ENCODE data around the gene OR1J4. TPM values are rescaled to one million over a fixed set of nuclear protein-coding genes. Genes with fewer than 3 reads are reported as not detected.

OR1J4 gene
- polyA plus RNA-seq, 1 donor (not counting 4 experiments of a cell fraction or from before 2014, with no cell fraction given) = not detected

DNA sequence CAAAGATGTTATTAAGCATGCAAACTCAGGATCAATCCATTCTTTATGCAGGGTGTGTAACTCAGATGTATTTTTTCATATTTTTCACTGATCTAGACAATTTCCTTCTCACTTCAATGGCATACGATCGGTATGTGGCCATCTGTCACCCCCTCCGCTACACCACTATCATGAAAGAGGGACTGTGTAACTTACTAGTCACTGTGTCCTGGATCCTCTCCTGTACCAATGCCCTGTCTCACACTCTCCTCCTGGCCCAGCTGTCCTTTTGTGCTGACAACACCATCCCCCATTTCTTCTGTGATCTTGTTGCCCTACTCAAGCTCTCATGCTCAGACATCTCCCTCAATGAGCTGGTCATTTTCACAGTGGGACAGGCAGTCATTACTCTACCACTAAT lies 435 bp downstream of the OR1J4 start:
- H3K27me3 ChIP-seq (ENCODE audit: control insufficient read depth, extremely low read depth, insufficient read depth, low read length) = no peaks in the 10 kb centered on the region
- FAIRE-seq (no peak), DNase-seq (ENCODE audit: low read depth, low spot score) (no peak)
- TF ChIP-seq CTCF (optimal IDR thresholded peaks at IDR 0.05 in 1 of 3, IDR thresholded peaks at IDR 0.05 in 1 of 3, conservative IDR thresholded peaks at IDR 0.05 in 1 of 3; ENCODE audit: extremely low read depth in 1 of 3, insufficient read depth in 2 of 3, low read length in 3 of 3) = no peak
- no peak for TF ChIP-seq EZH2 (IDR thresholded peaks at IDR 0.05; ENCODE audit: low read length)
- H3K9ac ChIP-seq (ENCODE audit: control insufficient read depth, extremely low read depth, insufficient read depth, low read length) = no peak overlapping the region
- H2AFZ ChIP-seq (ENCODE audit: control insufficient read depth, low read length) = no peak overlapping the region
- no peak overlapping the region for H3K27ac ChIP-seq (ENCODE audit: control insufficient read depth, insufficient read depth, low read length)
- dilution Hi-C loops (cut with MboI; ENCODE audit: extremely low pct_ligation_motif_present, low sequenced_read_pairs) = loop anchor here (25.0 kb wide), 1 partner anchor 218 kb away; the partner anchor contains the start of gene OR1L6
- H3K4me1 ChIP-seq (ENCODE audit: control insufficient read depth, extremely low read depth, insufficient read depth, low read length) = no peaks in the 10 kb centered on the region
- no peaks in the 10 kb centered on the region for H4K20me1 ChIP-seq (ENCODE audit: control insufficient read depth, extremely low read depth, insufficient read depth, low read length)
- H3K4me3 ChIP-seq (ENCODE audit: control insufficient read depth in 2 of 3, extremely low read depth in 1 of 3, insufficient read depth in 2 of 3, low read depth in 1 of 3, low read length in 3 of 3) = no peak overlapping the region
- no peaks in the 10 kb centered on the region for H3K9me1 ChIP-seq (ENCODE audit: control insufficient read depth, extremely low read depth, insufficient read depth, low read length)
- no peaks in the 10 kb centered on the region for H3K36me3 ChIP-seq (ENCODE audit: control insufficient read depth in 2 of 2, extremely low read depth in 1 of 2, insufficient read depth in 2 of 2, low read length in 2 of 2)
- H3K4me2 ChIP-seq (ENCODE audit: control insufficient read depth, extremely low read depth, insufficient read depth, low read depth, low read length) = no peak overlapping the region
- H3K9me3 ChIP-seq (ENCODE audit: control insufficient read depth, low read depth, low read length) = no peaks in the 10 kb centered on the region
- H3K79me2 ChIP-seq (ENCODE audit: control insufficient read depth, insufficient read depth, low read length) = no peaks in the 10 kb centered on the region

- no peaks in the 10 kb centered on the region for H3K4me1 ChIP-seq (ENCODE audit: control insufficient read depth, extremely low read depth, insufficient read depth, low read length)
- H3K36me3 ChIP-seq (ENCODE audit: control insufficient read depth in 2 of 2, extremely low read depth in 1 of 2, insufficient read depth in 2 of 2, low read length in 2 of 2) = no peaks in the 10 kb centered on the region
- no peak overlapping the region for H2AFZ ChIP-seq (ENCODE audit: control insufficient read depth, low read length)
- H3K9ac ChIP-seq (ENCODE audit: control insufficient read depth, extremely low read depth, insufficient read depth, low read length) = no peak overlapping the region
- no peaks in the 10 kb centered on the region for H3K9me1 ChIP-seq (ENCODE audit: control insufficient read depth, extremely low read depth, insufficient read depth, low read length)
- no peaks in the 10 kb centered on the region for H3K9me3 ChIP-seq (ENCODE audit: control insufficient read depth, low read depth, low read length)
- H3K4me2 ChIP-seq (ENCODE audit: control insufficient read depth, extremely low read depth, insufficient read depth, low read depth, low read length) = no peak overlapping the region
- no peak for TF ChIP-seq EZH2 (IDR thresholded peaks at IDR 0.05; ENCODE audit: low read length)
- TF ChIP-seq CTCF (optimal IDR thresholded peaks at IDR 0.05 in 1 of 3, IDR thresholded peaks at IDR 0.05 in 1 of 3, conservative IDR thresholded peaks at IDR 0.05 in 1 of 3; ENCODE audit: extremely low read depth in 1 of 3, insufficient read depth in 2 of 3, low read length in 3 of 3) = no peak
- no peaks in the 10 kb centered on the region for H3K27me3 ChIP-seq (ENCODE audit: control insufficient read depth, extremely low read depth, insufficient read depth, low read length)
- H4K20me1 ChIP-seq (ENCODE audit: control insufficient read depth, extremely low read depth, insufficient read depth, low read length) = peaks cover 3% of the 10 kb centered on the region
- no peak for DNase-seq (ENCODE audit: low read depth, low spot score)
- no peak for FAIRE-seq
- dilution Hi-C loops (cut with MboI; ENCODE audit: extremely low pct_ligation_motif_present, low sequenced_read_pairs) = no loop called here
- no peak overlapping the region for H3K27ac ChIP-seq (ENCODE audit: control insufficient read depth, insufficient read depth, low read length)
- H3K79me2 ChIP-seq (ENCODE audit: control insufficient read depth, insufficient read depth, low read length) = no peaks in the 10 kb centered on the region
- H3K4me3 ChIP-seq (ENCODE audit: control insufficient read depth in 2 of 3, extremely low read depth in 1 of 3, insufficient read depth in 2 of 3, low read depth in 1 of 3, low read length in 3 of 3) = no peak overlapping the region
These were observed 7.7 kb downstream of the OR1J4 start for GRCh38 chr9:122526602-122527001.

Measured in keratinocyte (primary cell).